Measurements from ENCODE around the gene MET. TPM values are rescaled to one million over a fixed set of nuclear protein-coding genes. Genes with fewer than 3 reads are reported as not detected.

MET gene
- total and polyA plus RNA-seq, 2 donors (not counting 3 experiments of a cell fraction or from before 2014, with no cell fraction given) = 21.1 to 44.5 TPM

- no peaks in the 10 kb centered on the region for H3K4me1 ChIP-seq (ENCODE audit: control insufficient read depth, extremely low read depth, insufficient read depth, low read length)
- no peak for DNase-seq (ENCODE audit: low read depth, low spot score)
- H4K20me1 ChIP-seq (replicated peaks; ENCODE audit: control insufficient read depth, extremely low read depth, insufficient read depth, low read length) = no peaks in the 10 kb centered on the region
- H3K27ac ChIP-seq (ENCODE audit: insufficient read depth, low read depth, low read length) = no peak overlapping the region
- H3K9me1 ChIP-seq (replicated peaks; ENCODE audit: control insufficient read depth, extremely low read depth, insufficient read depth, low read length) = no peaks in the 10 kb centered on the region
- BruUV-seq (replicated peaks) = no TSS peak
- no peaks in the 10 kb centered on the region for H3K27me3 ChIP-seq (ENCODE audit: control insufficient read depth in 2 of 2, insufficient read depth in 2 of 2, low read length in 2 of 2)
- intact Hi-C loops (cut with micrococcal nuclease) = no loop called here
- H3K9me3 ChIP-seq (replicated peaks; ENCODE audit: control insufficient read depth, insufficient read depth, low read length) = no peaks in the 10 kb centered on the region
- no peak overlapping the region for H3K4me3 ChIP-seq (replicated peaks in 1 of 3; ENCODE audit: insufficient read depth in 1 of 3, low read depth in 1 of 3, low read length in 3 of 3)
- no peaks in the 10 kb centered on the region for H3K36me3 ChIP-seq (ENCODE audit: control insufficient read depth in 2 of 2, extremely low read depth in 1 of 2, insufficient read depth in 2 of 2, low read length in 2 of 2)
- H3K79me2 ChIP-seq (ENCODE audit: control insufficient read depth, insufficient read depth, low read length) = no peaks in the 10 kb centered on the region
- TF ChIP-seq POLR2A (IDR thresholded peaks at IDR 0.05; ENCODE audit: low read depth, low read length) (no peak), CTCF (IDR thresholded peaks at IDR 0.05; ENCODE audit: extremely low read depth in 1 of 2, insufficient read depth in 1 of 2, low read depth in 1 of 2, low read length in 2 of 2) (no peak), MYC (IDR thresholded peaks at IDR 0.05; ENCODE audit: low read depth, low read length) (no peak), GATA2 (IDR thresholded peaks at IDR 0.05; ENCODE audit: insufficient read depth, insufficient read length, low read depth, low read length) (no peak), MAX (IDR thresholded peaks at IDR 0.05; ENCODE audit: insufficient read depth, insufficient read length) (no peak), POLR2AphosphoS5 (IDR thresholded peaks at IDR 0.05; ENCODE audit: insufficient read depth, low read depth, low read length) (no peak), JUN (IDR thresholded peaks at IDR 0.05; ENCODE audit: borderline replicate concordance, insufficient read depth, insufficient read length, low read depth) (no peak), FOS (IDR thresholded peaks at IDR 0.05; ENCODE audit: borderline replicate concordance, insufficient read depth, low read length) (no peak), EZH2 (IDR thresholded peaks at IDR 0.05; ENCODE audit: borderline replicate concordance, low read depth, low read length, severe bottlenecking) (no peak)
- no peak overlapping the region for H2AFZ ChIP-seq (ENCODE audit: low read depth, low read length)
- POLR2A ChIA-PET = no interaction called here
- no peak overlapping the region for H3K9ac ChIP-seq (replicated peaks; ENCODE audit: extremely low read depth, insufficient read depth, low read length)
- CTCF ChIA-PET = interaction anchor here (0.7 kb wide), 1 partner anchor 63 kb away, joined by 3 read pairs; no protein-coding TSS in a partner anchor
- dilution Hi-C loops (cut with MboI; ENCODE audit: extremely low pct_ligation_motif_present, low sequenced_read_pairs) = no loop called here
- H3K4me2 ChIP-seq (ENCODE audit: insufficient read depth, low read length) = no peak overlapping the region
- FAIRE-seq = no peak
These were observed 157.0 kb downstream of the MET start for GRCh38 chr7:116829041-116829440.

All from endothelial cell of umbilical vein (primary cell).